ENCODE results near the gene TMPRSS3.

DNA sequence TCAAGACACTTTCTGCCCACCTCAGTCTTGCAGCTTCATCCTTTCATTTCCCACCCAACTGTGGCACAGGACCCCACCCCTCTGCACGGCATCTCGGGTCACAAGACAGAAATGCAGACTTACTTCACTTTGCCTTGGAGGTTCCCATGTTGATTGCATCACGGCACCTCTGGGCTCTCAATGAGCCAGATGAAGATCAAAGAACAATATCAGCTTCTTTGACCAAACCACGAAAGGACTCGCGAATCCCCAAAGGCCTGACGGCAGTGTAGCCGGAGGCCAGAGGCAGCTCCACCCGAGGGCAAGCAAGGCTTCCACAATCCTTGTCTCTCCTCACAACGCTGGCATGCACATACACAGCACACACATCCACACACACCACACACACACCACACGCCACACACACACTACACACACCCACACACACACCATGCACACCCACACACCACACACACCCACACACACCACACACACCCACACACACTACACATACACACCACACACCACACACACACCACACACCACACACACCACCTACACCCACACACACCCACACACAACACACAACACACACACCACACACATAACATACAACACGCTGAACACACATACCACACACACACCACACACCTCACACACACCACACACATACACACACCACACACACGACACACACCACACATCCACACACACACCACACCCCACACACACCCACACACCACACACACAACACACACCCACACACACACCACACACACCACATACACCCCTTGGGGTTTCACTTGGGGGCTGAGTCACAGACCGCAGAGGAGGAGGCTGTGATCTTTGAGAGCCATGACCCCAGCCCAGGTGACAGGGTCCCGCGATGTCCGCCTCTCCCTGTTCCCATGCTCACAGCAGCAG is 43.7 kb upstream of the TMPRSS3 start:
- TF ChIP-seq, protein P1, sequence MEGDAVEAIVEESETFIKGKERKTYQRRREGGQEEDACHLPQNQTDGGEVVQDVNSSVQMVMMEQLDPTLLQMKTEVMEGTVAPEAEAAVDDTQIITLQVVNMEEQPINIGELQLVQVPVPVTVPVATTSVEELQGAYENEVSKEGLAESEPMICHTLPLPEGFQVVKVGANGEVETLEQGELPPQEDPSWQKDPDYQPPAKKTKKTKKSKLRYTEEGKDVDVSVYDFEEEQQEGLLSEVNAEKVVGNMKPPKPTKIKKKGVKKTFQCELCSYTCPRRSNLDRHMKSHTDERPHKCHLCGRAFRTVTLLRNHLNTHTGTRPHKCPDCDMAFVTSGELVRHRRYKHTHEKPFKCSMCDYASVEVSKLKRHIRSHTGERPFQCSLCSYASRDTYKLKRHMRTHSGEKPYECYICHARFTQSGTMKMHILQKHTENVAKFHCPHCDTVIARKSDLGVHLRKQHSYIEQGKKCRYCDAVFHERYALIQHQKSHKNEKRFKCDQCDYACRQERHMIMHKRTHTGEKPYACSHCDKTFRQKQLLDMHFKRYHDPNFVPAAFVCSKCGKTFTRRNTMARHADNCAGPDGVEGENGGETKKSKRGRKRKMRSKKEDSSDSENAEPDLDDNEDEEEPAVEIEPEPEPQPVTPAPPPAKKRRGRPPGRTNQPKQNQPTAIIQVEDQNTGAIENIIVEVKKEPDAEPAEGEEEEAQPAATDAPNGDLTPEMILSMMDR (IDR thresholded peaks at IDR 0.05), result no peak
- no peak for TF ChIP-seq POLR2A (IDR thresholded peaks at IDR 0.05)
